PFSK-1 (cell line): ENCODE measurements around the gene ACAP1.
A peak's percentile ranks its signal among the peaks of the same experiment; 100 is the strongest.

ENCODE experiments used
- POLR2AphosphoS5 ChIP-seq: IDR thresholded peaks from 2 replicates; pipeline ENCODE4 v1.6.1; 2012; ENCODE audit warnings: low read depth, mild to moderate bottlenecking, control low read depth, low read length, moderate library complexity
- TAF1 ChIP-seq: IDR thresholded peaks from 2 replicates; pipeline ENCODE4 v1.6.1; 2012; ENCODE audit warnings: low read length, control low read depth, borderline replicate concordance; ENCODE audit not compliant: insufficient read depth

DNA sequence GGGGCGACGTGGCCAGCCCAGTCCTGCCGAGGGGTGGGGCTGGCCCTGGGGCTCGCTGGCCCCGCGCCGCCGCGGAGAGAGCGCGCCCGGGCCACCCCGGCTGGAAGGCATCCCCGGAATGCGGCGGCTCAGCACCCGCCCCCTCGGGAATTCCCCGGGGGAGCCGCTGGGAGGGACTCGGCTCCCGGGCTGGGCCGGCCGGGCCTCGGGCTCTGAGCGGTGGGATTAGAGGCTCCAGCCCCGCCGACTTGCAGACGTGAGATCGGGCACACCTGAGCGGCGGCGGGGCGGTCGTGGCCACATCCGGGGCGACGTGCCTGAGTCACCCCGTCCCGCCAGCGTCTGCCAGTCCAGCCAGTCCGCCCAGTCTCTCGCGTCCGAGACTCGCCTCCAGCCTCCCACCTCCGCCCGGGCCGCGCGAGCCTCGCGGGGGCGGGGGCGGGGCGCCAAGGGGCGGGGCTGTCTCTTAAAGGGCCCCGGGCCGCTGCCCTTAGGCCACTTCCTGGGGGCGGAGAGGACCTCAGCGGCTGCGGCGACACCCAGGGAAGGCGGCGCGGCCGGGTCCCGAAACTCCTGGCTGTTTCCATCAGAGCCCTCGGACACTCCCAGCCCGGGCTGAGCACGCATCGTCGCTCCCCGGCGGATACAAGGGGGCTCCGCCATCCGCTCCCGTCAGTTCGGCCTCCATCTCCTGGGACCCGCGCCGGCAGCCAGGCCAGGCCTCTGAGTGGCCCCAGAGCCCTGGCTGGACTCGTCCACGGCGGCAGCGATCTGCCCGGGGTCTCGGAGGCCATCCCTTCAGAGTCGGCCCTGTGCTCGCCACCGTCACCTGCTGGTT lies 15.6 kb downstream of the ACAP1 start, which contains the start of gene KCTD11:
- TF ChIP-seq POLR2AphosphoS5 (peak; percentile 77), TAF1 (peak; percentile 65; the same call in 1 of the 2 replicates)
